Mononuclear cell (primary cell): ENCODE measurements around the gene SERPINB8. TPM values are rescaled to one million over a fixed set of nuclear protein-coding genes. Genes with fewer than 3 reads are reported as not detected.
A peak's percentile ranks its signal among the peaks of the same experiment; 100 is the strongest.
"Not testable (repeated sequence)": the region's sequence is repeated elsewhere in the genome, so short reads cannot be mapped to it uniquely, and the experiment has no call there.

Experiments used
- H3K27me3 ChIP-seq: 2 replicates; pipeline ENCODE4 v1.6.0; 2011; ENCODE audit warnings: low read length, control low read depth; ENCODE audit not compliant: insufficient read depth
- H3K4me1 ChIP-seq: 2 replicates; pipeline ENCODE4 v1.5.1; 2011; ENCODE audit warnings: mild to moderate bottlenecking, low read length, control low read depth; ENCODE audit not compliant: insufficient read depth
- H3K4me3 ChIP-seq: 2 replicates; pipeline ENCODE4 v1.5.1; 2011; ENCODE audit warnings: mild to moderate bottlenecking, low read length, moderate library complexity
- H3K9me3 ChIP-seq: 2 replicates; pipeline ENCODE4 v1.5.1; 2011; ENCODE audit warnings: low read depth, mild to moderate bottlenecking, control low read depth, low read length
- total RNA-seq: library from RNA; depleted of rRNA; stranded (reverse); fragments of >200 nt; gene quantifications from one replicate; pipeline ENCODE4 v1.2.3, GENCODE V29; 2012

Gene SERPINB8, protein sequence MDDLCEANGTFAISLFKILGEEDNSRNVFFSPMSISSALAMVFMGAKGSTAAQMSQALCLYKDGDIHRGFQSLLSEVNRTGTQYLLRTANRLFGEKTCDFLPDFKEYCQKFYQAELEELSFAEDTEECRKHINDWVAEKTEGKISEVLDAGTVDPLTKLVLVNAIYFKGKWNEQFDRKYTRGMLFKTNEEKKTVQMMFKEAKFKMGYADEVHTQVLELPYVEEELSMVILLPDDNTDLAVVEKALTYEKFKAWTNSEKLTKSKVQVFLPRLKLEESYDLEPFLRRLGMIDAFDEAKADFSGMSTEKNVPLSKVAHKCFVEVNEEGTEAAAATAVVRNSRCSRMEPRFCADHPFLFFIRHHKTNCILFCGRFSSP
- 18.8 TPM for total RNA-seq

DNA sequence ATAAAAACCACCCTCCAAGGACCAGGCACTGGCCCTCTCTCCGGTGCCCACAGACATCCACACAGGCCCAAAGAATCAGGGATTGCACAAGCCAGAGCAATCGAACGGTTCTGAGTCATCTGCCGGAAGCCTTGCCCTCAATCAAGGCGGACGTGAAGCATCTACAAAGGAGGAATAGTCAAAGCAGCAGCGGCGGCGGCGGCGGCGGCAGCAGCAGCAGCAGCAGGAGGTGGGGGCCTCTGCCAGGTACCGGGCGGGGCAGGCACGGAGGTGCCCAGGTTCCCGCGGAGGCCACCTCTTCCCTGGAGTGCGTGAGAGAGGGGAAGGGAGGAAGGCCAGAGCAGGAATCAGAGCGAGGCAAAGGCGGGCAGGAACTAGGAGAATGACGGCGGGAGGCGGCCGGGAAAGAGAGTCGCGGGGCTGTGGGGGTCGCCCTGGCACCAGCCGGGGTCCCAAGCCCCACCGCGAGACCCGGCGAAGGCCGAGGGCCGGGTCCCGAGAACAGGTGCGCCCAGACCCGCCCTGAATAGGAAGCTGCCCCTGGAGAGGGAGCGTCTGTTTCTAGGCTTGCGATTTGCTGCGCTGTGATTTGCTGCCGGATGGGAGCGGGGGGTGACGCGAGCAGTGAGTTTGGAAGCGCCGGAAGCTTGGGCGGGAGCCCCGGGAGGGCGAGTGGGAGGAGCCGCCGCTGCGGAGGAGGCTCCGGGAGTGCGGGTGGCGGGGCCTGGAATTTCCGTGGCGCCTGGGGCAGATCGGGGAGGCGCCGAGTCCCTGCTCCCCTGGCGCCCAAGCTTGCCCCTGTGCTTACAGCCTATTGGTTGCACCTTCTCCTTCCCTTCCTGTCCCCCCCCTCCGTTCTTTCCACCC, at the start of gene SERPINB8:
Gene SERPINB8 (plus strand): TSS at position 140 of the 867 bp plus-strand sequence. CDS start 8,228 bp downstream, outside the sequence.
- Histone ChIP-seq H3K4me3 (peak within 1 kb of the TSS; percentile 85), H3K9me3 (no peaks in the 10 kb centered on the region), H3K4me1 (peaks cover 53% of the 10 kb centered on the region), H3K27me3 (no peaks in the 10 kb centered on the region)

DNA sequence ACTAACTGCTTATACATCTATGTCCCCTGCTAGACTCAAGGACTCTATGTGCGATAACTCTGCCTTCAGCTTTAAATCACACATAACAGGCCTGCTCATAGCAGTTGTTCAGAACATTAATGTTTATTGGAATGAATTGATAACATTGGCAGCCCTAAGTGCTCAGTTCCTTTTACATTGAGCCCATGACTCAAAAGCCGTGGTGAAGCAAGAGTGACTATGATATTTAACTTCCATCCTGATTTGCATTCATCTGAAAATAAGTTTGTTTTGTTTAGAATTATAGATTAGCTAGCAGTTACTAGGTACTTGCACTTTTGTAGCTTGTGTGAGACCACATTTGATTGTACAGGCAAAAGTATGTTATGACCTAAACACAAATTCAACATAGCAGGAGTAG, 47.8 kb upstream of the SERPINB8 start:
- Histone ChIP-seq H3K27me3 (peaks cover 4% of the 10 kb centered on the region), H3K4me3 (no peak overlapping the region), H3K9me3 (no peaks in the 10 kb centered on the region), H3K4me1 (peaks cover 36% of the 10 kb centered on the region)

DNA sequence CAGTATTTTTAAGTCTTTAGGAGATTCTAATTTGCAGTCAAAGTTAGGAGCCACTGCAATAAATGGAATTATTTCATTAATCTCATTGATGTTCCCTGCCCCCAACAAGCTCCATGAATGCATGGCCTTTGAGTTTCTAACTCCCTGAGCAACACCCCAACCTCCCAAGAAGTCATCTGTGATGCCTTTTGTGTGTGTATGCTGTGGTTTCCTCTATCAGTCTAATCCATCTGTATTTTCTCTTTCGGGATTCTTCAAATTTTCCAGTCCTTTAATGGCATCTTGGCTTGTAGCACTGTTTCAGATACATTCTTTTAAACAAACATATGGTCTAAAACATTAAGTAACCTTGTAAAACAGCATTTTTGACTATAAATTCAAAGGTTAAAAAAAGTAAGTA, 45.3 kb upstream of the SERPINB8 start:
- Histone ChIP-seq H3K4me1 (peaks cover 28% of the 10 kb centered on the region), H3K9me3 (no peaks in the 10 kb centered on the region), H3K4me3 (no peak overlapping the region), H3K27me3 (peaks cover 4% of the 10 kb centered on the region)

DNA sequence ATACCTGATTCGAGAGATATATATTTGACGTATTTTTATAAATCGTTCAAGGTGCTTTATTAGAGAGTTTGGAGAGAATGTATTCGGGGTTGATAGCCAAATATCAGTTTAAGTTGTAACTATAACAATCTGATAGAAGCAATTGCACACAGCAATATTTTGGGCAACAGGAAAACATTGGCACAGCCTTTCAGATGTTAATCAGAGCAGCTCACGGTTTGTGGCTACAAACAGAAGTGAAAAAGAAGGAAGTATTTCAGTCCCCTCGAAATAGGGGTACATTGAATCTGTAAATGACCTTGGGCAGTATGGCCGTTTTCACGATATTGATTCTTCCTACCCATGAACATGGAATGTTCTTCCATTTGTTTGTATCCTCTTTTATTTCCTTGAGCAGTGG, 41.5 kb upstream of the SERPINB8 start:
- Histone ChIP-seq H3K27me3 (no peaks in the 10 kb centered on the region), H3K4me1 (peaks cover 25% of the 10 kb centered on the region), H3K9me3 (no peaks in the 10 kb centered on the region), H3K4me3 (no peak overlapping the region)

DNA sequence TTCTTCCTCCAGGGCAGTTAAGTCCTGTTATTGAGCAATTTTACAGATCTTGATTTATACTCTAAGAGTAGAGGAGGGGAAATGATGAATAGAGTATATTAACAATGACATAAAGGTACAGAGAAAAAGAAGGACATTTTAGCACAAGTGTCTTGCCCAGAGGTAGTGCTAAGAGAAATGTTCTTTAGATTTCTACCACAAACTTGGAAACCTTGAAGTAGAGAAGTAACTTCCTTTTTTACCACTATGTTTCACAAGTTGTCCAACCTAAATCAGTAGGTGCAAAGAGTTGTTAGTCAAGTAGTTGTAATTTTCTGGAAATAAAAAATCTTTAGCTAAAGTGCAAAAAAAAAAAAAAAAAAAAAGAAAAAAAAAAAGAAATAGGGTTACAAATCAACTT, 40.5 kb upstream of the SERPINB8 start:
- not testable (repeated sequence) for H3K4me3 ChIP-seq, H3K9me3 ChIP-seq, H3K27me3 ChIP-seq
- H3K4me1 ChIP-seq = peaks cover 25% of the 10 kb centered on the region

DNA sequence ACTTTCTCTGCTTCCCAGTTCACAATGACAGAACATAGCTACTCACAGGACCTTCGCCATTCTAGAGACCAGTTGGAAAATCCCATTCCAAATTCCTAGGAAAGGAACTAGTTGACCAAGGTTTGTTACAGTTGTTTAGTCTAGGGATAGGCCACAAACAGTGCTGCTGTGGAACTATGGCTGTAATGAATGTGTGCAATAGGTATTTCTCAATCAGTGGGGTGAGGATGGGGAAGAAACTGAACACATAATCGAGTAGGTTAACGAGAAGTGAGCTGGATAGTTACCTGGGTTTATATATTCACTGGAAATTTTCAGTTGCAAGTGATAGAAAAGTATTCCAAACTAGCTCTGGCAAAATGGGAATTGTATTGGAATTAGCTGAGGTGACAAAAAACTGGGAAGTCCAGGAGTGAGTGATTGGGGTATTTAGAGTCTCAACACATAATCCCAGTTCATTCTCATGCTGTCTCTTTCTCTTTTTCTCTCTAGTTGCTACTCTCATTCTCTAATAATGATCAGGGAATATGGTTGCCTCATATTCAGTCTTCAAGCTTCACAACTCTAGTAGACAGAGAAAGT, 39.0 kb upstream of the SERPINB8 start:
- peaks cover 26% of the 10 kb centered on the region for H3K4me1 ChIP-seq
- no peak overlapping the region for H3K4me3 ChIP-seq
- H3K9me3 ChIP-seq = no peaks in the 10 kb centered on the region
- no peaks in the 10 kb centered on the region for H3K27me3 ChIP-seq

DNA sequence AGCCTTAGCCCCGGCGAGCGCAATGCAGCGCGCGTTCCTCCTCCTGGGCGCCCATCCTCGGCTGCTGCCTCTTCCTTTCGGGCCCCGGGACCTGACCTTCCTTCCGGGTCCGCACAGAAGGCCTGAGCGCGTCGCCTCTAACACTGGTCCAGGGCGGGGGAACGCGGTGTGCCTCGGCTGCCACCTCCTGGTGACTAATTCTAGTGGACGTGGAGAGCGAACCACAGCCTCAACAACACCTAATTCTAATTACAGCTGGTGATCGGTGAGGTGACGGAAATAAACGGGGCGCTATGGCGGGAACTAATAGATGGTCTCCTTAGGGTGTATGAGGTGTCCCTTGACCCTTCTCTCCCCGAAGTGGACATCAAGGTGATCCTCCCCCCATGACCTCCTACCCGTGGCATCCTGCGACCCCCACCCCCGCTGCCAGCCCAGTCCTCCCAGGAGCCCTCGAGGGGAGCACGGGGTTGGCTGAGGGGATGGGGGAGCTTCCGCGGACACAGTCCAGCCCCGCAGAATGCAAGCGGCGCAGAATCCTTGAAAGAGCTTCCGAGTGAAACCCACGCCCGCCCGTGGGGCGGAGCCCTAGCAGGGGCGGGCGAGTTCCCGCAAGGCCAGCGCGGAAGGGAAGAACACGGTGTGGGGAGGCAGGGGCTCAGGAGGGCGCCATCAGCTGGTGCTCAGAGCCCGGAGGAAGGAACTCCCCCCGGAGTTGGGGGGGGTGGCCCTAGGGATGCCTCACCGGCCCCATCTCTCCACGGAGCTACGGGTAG, 33.5 kb upstream of the SERPINB8 start:
- peaks cover 5% of the 10 kb centered on the region for H3K27me3 ChIP-seq
- H3K9me3 ChIP-seq = no peaks in the 10 kb centered on the region
- peaks cover 17% of the 10 kb centered on the region for H3K4me1 ChIP-seq
- peak overlapping the region; percentile 48 for H3K4me3 ChIP-seq

DNA sequence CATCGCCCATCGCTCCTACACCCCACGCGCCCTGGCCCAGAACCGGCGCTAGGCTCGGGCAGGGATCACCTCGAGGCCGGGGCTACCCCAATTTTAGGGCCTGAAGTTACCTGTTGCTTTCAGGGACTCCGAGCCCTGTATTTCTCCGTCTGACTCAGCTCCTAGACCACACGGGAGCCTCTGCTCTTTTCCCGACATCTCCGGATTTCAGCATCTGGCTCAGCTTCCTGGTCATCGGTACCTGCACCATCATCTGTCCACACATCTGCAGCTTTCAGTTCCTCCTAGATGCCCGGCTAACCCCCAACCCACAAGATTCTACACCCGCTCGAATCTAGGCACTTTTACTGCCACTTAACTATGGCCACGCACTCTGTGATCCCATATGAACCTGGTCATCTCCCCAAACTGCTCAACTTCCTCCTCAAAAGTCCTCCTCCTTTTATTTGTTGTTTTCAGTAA, 32.9 kb upstream of the SERPINB8 start:
- H3K4me1 ChIP-seq = peaks cover 17% of the 10 kb centered on the region
- H3K27me3 ChIP-seq = peaks cover 5% of the 10 kb centered on the region
- peak overlapping the region; percentile 48 for H3K4me3 ChIP-seq
- no peaks in the 10 kb centered on the region for H3K9me3 ChIP-seq

DNA sequence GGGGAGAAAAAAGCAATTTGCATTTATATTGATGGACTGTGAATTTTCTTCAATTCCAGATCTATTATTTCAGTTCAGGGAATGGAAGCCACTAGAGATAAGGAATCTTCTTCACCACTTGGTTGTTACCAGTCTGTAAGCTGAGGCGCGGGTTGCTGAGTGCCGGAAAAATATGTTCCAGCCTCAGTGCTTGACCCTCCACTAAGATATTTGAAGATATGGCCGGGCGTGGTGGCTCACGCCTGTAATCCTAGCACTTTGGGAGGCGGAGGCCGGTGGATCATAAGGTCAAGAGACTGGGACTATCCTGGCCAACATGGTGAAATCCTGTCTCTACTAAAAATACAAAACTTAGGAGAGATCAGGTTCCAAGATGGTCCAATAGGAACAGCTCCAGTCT, 29.9 kb upstream of the SERPINB8 start:
- H3K4me1 ChIP-seq = peaks cover 17% of the 10 kb centered on the region
- H3K27me3 ChIP-seq = peaks cover 9% of the 10 kb centered on the region
- H3K9me3 ChIP-seq = no peaks in the 10 kb centered on the region
- no peak overlapping the region for H3K4me3 ChIP-seq

DNA sequence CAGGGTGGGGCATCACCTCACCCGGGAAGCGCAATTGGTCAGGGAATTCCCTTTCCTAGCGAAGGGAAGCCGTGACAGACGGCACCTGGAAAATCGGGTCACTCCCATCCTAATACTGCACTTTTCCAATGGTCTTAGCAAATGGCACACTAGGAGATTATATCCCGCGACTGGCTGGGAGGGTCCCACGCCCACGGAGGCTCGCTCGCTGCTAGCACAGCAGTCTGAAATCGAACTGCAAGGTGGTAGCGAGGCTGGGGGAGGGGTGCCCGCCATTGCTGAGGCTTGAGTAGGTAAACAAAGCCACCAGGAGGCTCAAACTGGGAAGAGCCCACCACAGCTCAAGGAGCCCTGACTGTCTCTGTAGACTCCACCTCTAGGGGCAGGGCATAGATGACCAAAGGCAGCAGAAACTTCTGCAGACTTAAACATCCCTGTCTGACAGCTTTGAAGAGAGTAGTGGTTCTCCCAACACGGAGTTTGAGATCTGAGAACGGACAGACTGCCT, 29.3 kb upstream of the SERPINB8 start:
- H3K4me1 ChIP-seq = peaks cover 17% of the 10 kb centered on the region
- H3K9me3 ChIP-seq, H3K27me3 ChIP-seq, H3K4me3 ChIP-seq: not testable (repeated sequence)

DNA sequence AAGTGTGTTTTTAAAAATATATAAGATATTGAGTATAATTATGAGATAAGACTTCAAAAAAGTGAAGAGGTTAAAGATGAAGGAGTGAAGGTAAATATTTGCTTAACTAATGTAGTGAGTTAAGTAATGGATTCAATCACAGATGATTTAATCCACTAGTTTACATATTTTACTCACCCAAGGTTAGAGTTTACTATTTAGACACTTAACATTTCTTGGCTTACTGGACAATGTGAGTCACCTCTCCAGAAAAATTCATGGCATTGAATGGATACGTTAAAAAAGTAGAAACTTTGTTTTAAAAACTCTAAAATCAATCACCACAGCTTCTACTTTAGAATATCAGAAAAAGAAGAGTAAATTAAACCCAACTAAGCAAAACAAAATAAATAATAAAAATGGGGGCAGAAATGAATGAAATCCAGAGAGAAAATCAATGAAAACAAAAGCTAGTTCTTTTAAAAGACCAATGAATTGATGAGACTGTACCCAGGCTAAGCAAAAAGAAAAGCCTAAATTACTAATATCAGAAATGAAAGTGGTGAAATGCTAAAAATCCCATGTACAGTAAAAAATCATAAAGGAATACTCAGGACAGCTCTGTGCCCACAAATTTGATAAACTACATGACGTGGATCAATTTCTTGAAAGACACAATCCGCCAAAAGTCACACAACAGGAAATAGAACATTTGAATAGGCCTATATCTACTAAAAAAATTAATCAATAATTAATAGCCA, 22.7 kb upstream of the SERPINB8 start:
- peaks cover 12% of the 10 kb centered on the region for H3K27me3 ChIP-seq
- peaks cover 8% of the 10 kb centered on the region for H3K4me1 ChIP-seq
- H3K4me3 ChIP-seq = no peak overlapping the region
- H3K9me3 ChIP-seq = no peaks in the 10 kb centered on the region

DNA sequence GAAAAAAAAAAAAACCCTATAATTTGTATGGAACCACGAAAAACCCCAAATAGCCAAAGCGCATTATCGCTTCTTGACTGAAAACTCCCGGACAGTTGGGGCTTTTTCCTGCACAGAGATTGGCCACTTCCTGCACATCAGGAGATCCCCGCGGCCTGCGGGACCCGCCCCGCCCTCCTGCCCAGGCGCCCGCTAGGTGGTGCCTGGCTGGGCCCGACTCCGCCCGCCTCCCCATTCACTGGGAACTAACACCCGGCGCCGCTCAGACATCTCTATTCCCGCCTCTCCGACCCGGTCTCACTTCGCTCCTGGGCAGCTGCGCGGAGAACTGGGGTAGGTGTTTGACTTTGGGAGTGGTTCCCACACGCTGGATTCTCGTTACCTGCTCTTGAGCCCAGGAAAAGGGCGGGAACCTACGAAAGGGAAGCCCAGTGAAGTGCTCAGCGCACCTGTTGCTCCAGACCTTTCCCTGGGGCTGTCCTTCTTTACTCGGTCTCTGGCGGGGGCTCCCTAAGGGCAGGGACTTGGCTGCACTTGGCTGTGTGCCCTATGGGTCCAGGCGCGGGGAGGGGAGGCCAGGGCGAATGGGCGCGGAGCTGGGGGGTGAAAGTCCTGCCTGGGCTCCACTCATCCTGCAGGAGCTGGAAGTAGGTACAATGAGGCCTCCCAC, 20.7 kb upstream of the SERPINB8 start, which contains the start of gene HMSD:
Gene HMSD (plus strand): TSS at position 234 of the 670 bp plus-strand sequence. CDS start 4,155 bp downstream, outside the sequence.
- H3K9me3 ChIP-seq = no peaks in the 10 kb centered on the region
- H3K27me3 ChIP-seq = peaks cover 9% of the 10 kb centered on the region
- H3K4me1 ChIP-seq = peaks cover 8% of the 10 kb centered on the region
- H3K4me3 ChIP-seq = no peak within 1 kb of the TSS

DNA sequence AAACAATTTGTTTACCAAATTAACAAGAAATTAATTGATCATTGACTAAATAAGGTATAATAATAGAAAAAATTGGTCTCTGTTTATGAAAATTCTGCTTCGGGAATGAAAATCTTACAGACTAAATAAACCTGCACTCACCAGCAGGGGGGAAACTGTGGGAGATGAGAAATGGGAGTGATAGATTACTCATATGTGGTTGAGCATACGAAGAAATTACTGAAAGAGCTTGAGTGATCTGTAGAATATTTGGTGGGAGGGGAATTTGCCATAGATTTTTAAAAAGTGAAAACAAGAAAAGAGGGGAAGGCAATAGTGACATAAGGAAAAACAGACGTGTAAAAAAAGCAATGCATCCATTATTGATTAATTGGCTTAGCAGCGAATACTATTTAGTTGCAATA, 18.6 kb upstream of the SERPINB8 start:
- H3K9me3 ChIP-seq = no peaks in the 10 kb centered on the region
- no peak overlapping the region for H3K4me3 ChIP-seq
- H3K27me3 ChIP-seq = peaks cover 7% of the 10 kb centered on the region
- H3K4me1 ChIP-seq = peaks cover 8% of the 10 kb centered on the region
